Measurements from ENCODE around the gene CD1C. TPM values are rescaled to one million over a fixed set of nuclear protein-coding genes. Genes with fewer than 3 reads are reported as not detected.

Gene CD1C
- total and polyA plus RNA-seq, 2 of the 8 experiments (the other 6 are each of a cell fraction or from before 2014, with no cell fraction given) = 0.06 to 0.35 TPM

GRCh38 chr1:158327481-158327880, 37.8 kb downstream of the CD1C start:
- Histone ChIP-seq H3K9me3 (ENCODE audit: insufficient read depth in 2 of 2, low read depth in 1 of 2, low read length in 1 of 2) (no peaks in the 10 kb centered on the region; a peak in 1 of 4 replicates), H3K23me2 (ENCODE audit: low read depth, low read length) (no peaks in the 10 kb centered on the region), H3K56ac (replicated peaks; ENCODE audit: insufficient read length, low read depth, low read length) (no peak overlapping the region), H3K27me3 (replicated peaks in 1 of 4; ENCODE audit: control insufficient read depth in 3 of 4, extremely low read depth in 1 of 4, insufficient read depth in 3 of 4, low read length in 3 of 4) (no peaks in the 10 kb centered on the region), H3K4me1 (replicated peaks in 1 of 4; ENCODE audit: control insufficient read depth in 3 of 4, insufficient read depth in 4 of 4, low read length in 3 of 4) (no peaks in the 10 kb centered on the region), H2BK120ac (replicated peaks; ENCODE audit: low read depth, low read length) (no peak overlapping the region), H3K9ac (replicated peaks in 1 of 4; ENCODE audit: extremely low read depth in 1 of 4, low read depth in 3 of 4, low read length in 3 of 4) (no peak overlapping the region), H2BK20ac (ENCODE audit: low read length) (no peak overlapping the region), H4K8ac (ENCODE audit: extremely low read depth, insufficient read depth, low read length) (no peak overlapping the region), H3K27ac (ENCODE audit: low read depth, low read length) (no peak overlapping the region), H3K4me3 (ENCODE audit: extremely low read depth in 1 of 4, insufficient read depth in 2 of 4, low read depth in 3 of 4, low read length in 4 of 4) (no peak overlapping the region), H3K18ac (ENCODE audit: extremely low read depth, low read length) (no peak overlapping the region), H3K14ac (ENCODE audit: insufficient read length) (no peak overlapping the region), H2BK12ac (ENCODE audit: low read depth, low read length) (no peak overlapping the region), H3K4ac (replicated peaks; ENCODE audit: insufficient read length, low read depth, low read length) (no peak overlapping the region), H3K79me1 (ENCODE audit: low read depth, low read length) (no peaks in the 10 kb centered on the region), H4K91ac (replicated peaks; ENCODE audit: insufficient read length, low read length) (no peak overlapping the region), H3K23ac (ENCODE audit: insufficient read length) (no peak overlapping the region), H3K36me3 (ENCODE audit: control insufficient read depth in 2 of 4, insufficient read depth in 4 of 4, low read length in 3 of 4) (no peaks in the 10 kb centered on the region), H2AK5ac (ENCODE audit: low read depth, low read length) (no peak overlapping the region), H2BK5ac (ENCODE audit: low read depth, low read length) (no peak overlapping the region), H3K4me2 (ENCODE audit: insufficient read depth in 1 of 2, low read depth in 2 of 2, low read length in 2 of 2) (no peak overlapping the region), H3K79me2 (ENCODE audit: control insufficient read depth in 1 of 2, insufficient read depth in 2 of 2, low read length in 2 of 2) (no peaks in the 10 kb centered on the region), H2AFZ (ENCODE audit: low read length) (no peak overlapping the region), H4K5ac (ENCODE audit: insufficient read length, low read depth, low read length) (no peak overlapping the region), H2BK15ac (ENCODE audit: low read length) (no peak overlapping the region), H4K20me1 (replicated peaks in 1 of 2; ENCODE audit: control insufficient read depth in 1 of 2, insufficient read depth in 2 of 2, low read length in 2 of 2) (no peaks in the 10 kb centered on the region)
- CTCF ChIA-PET (ENCODE audit: partially characterized antibody) = interaction anchor here (1.5 kb wide), 1 partner anchor 124 kb away, joined by 3 read pairs; no protein-coding TSS in a partner anchor
- DNase-seq (ENCODE audit: low read depth in 1 of 2, low spot score in 2 of 2) (no peak), FAIRE-seq (no peak)
- POLR2A ChIA-PET (ENCODE audit: partially characterized antibody) = no interaction called here
- no peak for TF ChIP-seq TBP (IDR thresholded peaks at IDR 0.05; ENCODE audit: low read depth, low read length)
- TF ChIP-seq GTF2F1 (IDR thresholded peaks at IDR 0.05; ENCODE audit: borderline replicate concordance, low read depth, low read length) = no peak
- no peak for TF ChIP-seq KDM4A (IDR thresholded peaks at IDR 0.05; ENCODE audit: low read depth, low read length, severe bottlenecking)
